Activated T-cell treated with anti-CD3 and anti-CD28 coated beads for 48 hours (primary cell): Measurements from ENCODE around the gene COL5A3.
"Not testable (repeated sequence)": the region's sequence is repeated elsewhere in the genome, so short reads cannot be mapped to it uniquely, and the experiment has no call there.

ENCODE experiments used
- DNase-seq: peaks from one replicate; pipeline ENCODE4 v3.0.0-alpha.2; 2020; ENCODE audit warnings: low read depth

COL5A3 gene

DNA sequence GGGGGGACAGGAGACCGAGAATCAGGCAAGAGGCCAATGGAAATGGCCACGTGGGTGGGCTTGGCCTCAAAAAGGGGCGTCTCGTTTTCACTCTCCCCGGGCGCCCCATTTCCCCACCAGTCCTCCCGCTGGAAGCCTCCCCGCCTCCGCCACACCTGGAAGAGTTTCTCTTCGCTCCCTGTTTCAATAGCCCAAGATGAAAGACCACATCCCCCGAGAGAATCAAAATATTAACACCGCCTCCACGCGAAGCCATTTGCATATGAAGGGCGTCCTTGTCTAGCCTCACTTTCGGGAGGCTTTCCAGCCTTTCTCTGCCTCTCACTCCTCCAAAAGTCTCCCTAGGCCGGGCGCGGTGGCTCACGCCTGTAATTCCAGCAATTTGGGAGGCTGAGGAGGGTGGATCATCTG is 73.3 kb downstream of the COL5A3 start:
- no peak for DNase-seq

DNA sequence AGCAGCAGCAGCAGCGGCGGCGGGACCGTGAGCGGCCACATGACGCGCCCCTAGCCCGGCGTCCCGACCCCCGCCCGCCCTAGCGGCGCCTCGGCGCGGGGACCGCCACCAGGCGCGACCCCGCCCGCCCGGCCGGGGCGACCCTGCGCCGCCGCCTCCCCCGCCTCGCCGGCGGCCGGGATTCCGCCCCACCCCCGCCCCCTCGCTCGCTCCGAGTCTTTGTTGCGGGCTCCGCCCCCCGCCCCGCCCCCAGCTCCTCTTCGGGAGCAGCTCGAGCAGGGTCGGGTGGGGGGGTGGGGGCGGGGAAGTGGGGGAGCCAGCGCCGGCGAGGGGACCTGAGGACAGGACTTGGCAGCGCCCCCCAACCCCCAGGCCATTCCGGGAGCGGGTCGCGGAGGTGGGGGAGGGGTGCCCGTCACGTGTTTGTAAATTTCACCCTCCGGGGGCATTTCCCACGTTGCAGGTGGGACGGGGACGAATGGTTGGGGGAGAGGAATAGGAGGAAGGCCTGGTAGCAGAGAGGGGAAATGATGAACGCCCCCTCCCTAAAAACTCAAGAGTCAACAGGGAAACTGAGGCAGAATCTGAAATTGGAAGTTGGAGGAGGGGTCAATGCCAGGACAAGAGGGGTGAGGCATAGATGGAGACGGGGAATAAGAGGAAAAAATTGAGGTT is 73.8 kb downstream of the COL5A3 start, which contains the start of gene OLFM2:
TSS of gene OLFM2 (minus strand) at position 190 of the 675 bp plus-strand sequence. CDS start at position 41, 149 bp downstream.
- no peak for DNase-seq

DNA sequence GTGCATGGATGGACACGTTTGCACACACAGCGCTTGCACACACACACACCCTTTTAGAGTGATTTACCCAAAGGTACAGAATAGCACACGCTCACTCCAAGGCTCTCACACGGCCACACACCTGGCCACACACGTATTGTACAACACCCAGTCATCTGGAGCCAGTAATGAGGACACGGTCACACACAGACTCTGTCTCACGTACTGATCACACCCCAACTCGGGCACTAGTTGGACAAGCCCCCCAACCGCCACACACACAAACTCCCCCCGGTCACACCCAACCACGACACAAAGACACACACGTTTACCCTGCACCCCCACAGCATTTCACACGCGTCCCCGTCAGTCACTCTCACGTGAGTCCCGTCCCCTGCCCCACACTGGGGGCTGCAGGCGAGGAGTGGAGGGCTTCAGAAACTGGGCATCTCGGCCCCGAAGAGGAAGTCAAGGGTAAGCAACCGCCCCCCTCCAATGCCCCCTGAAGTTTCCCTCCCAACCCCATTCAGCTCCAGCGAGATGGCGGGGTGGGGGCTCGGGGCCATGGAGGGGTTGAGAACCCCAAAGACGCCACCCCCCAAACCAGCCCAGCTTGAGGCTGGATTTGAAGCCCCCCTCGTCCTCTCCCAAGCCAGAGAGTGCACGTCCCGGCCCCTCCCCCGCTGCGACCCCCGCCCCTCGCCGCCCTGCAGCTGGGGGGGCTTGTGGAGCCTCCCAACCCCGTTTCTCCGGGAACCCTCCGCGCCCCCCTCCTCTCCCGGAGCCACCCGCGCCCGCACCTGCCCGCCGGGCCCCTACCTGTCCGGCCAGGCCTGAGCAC is 74.6 kb downstream of the COL5A3 start:
- no peak for DNase-seq

DNA sequence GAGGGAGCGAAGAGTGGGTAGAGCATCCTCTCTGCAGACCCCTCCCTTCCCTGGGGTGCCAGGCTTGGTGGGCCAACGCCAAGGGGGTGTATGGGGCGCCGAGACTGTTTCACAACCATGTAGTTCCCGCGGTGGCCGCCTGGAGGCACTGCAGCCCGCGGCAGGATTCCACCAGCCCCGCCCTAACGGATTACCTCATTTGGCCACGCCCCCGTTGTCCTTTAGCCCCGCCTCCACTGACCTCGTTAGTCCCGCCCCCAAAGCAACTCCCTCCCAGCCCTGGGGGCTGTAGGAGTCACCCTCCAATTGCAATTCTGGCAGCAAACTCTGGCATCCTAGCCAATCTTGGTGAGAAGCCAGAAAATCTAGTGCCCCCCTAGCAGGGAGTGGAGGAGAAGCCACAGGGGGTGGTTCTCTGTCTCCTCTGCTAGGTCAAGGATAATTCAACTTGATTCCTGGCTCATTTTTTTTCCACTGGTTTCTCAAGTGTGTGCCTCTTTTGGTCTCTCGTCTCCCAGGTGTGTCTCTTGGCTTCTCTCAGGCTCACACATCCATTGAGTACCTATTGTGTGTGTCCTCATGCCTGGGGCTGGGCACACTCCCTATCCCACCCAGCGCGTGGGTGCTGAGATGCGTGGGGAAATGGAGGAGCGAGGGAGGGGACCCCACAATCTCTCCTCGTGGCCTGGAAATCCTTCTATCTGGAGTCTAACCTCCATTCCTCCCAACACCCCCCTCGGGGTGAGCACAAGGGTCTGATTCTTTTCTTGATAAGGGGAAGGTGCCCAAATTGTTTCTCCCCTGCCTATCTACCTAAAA is 76.0 kb downstream of the COL5A3 start:
- peak; percentile 80 for DNase-seq

DNA sequence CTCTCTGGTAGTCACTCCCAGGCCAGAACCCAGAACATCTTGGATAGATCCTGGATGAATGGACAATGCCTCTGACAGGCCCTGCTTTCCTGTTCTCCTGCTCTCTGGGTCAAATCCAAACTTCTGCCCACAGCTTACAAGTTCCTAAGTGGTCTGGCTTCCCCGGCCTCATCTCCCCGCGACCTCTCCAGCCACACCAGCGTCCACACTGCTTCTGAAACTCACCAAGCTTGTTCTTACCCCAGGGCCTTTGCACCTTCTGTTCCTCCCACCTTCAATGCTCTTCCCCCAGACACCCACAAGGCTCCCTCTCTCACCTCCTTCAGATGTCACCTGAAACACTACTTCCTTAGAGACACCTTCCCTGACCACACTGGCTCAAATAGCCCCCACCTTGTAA is 77.5 kb downstream of the COL5A3 start:
- DNase-seq, result no peak

DNA sequence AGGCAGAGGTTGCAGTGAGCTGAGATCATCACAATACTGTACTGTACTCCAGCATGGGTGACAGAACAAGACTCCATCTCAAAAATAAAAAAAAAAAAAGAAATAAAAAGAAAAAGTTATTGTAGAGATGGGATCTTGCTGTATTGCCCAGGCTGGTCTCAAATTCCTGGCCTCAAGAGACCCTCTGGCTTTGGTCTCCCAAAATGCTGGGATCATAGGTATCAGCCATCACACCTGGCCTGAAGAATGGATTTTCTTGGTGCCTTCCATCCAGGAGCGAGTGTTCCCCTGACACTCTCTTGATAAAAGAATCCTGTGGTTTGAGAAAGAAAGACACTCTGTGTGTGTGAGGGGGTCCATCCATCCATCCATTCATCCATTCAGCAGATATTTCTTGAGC is 78.7 kb downstream of the COL5A3 start:
- DNase-seq, result no peak

DNA sequence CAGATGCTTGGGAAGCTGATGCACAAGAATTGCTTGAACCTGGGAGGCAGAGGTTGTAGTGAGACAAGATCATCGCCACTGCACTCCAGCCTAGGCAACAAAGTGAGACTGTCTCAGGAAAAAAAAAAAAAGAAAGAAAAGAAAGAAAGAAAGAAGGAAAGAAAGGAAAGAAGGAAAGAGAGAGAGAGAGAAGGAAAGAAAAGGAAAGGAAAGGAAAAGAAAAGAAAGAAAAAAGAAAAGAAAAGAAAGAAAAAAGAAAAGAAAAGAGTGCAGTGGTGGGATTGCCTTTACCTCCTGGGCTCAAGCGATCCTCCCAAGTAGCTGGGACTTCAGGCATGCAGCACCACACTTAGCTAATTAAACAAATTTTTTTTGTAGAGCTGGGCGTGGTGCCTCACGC is 86.9 kb downstream of the COL5A3 start:
- no peak for DNase-seq

DNA sequence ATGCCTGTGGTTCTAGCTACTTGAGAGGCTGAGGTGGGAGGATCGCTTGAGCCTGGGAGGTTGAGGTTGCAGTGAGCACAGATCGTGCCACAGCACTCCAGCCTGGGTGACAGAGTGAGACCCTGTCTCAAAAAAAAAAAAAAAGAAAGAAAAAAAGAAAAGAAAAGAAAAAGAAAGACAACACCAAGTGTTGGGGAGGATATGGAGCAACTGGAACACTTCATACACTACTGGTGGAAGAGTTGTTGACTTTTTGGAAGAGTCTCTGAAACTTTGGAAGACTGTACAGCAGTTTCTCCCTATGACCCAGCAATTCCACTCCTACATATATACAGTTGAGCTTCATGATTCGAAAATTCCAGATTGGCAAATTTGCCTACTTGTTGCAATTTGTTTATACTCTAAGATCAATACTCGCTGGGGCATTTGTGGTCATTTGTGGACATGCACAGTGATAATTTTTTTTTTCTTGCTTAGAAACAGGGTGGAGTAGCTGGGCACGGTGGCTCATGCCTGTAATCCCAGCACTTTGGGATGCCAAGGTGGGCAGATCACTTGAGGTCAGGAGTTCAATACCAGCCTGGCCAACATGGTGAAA is 87.4 kb downstream of the COL5A3 start:
- DNase-seq, result not testable (repeated sequence)

DNA sequence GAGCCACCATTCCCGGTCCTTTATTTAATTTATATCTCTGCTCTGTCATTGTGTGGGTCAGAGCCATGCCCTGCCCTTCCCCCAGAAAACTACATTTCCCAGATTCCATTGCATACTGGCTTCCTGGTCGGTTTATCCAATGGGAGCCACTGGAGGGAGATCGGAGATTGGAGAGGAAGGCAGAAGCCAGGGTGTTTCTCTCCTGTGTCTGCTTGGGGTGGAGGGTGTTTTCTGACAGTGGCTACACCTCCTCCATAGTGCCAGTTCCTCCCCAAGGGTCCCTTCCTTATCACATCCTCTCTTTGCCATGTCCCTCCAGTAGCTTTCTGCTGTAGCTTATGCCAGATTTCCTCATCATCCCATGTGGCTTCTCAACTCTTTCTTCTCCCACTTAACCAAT is 93.0 kb downstream of the COL5A3 start:
- no peak for DNase-seq

DNA sequence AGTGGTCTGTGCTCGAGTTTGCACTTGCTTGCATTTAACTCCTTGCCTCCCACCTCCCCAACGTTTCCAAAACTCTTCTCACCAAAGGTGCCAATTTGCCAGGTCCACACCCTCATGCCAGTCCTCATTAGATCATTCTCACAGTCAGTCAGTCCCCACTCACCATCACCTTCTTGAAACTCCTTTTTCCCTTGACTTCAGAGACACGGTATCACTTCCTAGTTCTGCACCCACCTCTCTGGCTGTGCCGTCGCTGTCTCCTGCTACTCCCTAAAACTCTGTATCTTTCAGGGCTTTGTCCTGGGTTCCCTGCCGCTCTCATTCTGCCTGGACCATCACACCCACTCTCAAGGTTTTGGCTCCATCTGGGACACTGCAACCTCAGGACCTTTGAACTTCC is 93.6 kb downstream of the COL5A3 start:
- DNase-seq, result no peak

DNA sequence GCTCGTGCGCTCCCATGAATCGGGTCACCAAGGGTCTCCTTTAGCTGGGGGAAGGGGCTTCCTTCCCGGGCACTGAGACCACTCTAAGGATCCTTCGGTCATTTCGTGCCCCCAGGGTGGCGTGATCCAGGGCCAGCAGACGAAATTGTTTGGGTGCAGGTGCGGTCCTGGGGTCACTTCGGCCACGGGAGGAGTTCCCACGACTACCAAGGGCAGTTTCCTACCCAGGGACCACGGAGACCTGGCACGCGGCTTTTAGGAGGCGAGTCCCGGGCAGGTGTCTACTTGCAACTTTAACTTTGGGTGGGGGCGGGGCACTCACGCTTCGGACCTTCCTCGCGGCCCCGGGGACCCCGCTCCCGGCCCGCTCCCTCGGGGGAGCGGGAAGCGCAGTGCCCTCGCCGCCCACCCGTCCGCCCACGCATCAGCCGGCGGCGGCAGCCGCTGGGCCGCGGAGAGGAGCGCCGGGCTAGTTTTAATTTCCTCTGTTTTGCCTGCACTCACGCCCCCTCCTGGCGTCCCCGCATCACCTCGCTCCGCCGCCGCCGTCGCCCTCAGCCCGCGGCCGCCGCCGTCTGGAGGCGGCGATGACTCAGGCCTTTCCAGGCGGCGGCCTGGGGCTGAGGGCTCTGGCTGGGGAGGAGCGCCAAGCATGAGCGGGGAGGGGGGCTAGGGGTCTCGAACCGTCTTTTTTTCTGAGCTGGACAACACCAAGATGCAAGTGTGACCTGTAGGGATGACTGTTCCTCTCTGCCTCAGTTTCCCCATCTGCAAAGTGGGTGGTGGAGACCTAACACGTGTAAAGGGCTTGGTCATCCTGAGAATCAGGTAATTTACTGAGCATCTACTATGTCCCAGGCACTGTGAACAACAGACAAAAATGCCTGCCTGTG is 95.7 kb downstream of the COL5A3 start:
- peak; percentile 80 for DNase-seq

DNA sequence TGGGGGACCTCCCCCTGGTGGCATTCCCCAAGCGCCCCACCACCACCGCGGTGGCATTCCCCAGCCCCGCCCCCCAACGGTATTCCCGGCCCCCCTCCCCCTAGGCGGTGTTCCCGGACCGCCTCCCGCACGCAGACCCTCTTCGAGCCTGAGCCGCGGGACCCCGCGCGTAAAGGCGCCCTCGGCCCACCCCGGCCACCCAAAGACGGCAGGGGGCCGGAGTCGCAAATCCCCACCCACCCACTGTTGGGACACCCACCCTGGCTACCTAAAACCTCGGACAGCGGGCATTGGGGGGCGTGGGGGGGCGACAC is 96.3 kb downstream of the COL5A3 start:
- no peak for DNase-seq

DNA sequence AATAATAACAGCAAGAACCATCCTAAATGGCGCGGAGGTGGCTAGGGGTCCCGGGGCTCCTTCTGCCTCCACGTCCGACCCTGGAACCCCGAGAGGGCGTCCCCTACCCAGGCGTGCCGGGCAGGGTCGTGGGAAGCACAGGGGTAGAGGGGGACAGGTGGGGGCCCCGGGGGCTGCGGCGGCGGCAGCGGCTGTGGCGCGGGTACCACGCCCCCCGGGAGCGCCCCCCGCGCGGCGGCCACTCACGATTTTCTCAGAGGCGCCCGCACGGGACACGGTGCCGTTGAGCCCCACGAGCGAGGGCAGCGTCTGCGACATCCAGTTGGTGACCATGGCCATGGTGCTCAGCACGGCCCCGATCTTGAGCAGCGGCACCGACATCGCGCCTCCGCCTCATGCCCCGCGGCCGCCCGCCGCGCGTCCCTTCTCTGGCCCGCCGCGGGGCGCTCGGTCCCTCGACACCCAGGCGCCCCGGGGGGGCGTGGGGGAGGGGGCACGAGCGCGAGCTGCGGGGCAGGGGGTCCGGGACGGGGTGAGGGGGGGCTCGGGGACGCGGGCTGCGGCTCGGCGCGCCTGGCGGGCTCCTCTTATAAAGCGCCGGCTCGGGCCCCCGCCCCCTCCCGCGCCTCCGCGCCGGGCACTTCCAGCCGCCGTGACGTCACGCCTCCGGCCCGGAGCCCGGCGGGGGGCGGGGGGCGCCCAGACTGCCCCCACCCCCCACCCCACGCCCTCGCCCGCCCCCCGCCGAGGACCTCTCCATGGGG is 96.9 kb downstream of the COL5A3 start:
- no peak for DNase-seq

DNA sequence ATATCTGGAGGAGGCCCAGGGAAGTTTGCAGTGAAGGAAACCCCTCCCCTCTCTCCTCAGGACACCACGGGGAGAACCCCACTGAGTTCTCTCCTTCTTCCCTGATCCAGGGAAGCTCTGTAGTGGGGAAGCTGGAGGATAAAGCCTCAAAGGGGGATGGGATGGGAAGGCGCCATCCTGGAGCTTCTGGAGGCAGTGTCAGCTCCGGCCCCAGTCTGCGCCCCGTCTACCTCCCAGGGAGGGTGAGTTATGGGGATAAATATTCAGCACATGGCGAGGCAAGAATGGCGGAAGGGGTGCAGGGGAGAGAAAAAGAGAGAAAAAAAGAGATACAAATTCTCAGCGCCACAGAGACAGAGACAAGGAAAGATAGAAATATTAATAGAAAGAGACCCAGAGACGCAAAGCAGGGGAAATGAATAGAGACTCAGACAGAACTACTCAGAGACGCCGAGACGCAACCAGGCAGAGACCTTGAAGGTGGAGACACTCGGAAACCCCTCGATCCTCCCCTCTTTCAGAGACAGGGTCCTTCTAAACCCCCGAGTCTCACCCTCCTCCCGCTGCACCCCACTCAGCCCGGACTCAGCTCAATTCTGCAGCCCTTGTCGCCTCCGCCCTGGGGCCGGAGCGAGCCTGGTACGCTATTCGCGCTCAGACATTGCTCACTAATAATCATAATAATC is 97.6 kb downstream of the COL5A3 start:
- no peak for DNase-seq

DNA sequence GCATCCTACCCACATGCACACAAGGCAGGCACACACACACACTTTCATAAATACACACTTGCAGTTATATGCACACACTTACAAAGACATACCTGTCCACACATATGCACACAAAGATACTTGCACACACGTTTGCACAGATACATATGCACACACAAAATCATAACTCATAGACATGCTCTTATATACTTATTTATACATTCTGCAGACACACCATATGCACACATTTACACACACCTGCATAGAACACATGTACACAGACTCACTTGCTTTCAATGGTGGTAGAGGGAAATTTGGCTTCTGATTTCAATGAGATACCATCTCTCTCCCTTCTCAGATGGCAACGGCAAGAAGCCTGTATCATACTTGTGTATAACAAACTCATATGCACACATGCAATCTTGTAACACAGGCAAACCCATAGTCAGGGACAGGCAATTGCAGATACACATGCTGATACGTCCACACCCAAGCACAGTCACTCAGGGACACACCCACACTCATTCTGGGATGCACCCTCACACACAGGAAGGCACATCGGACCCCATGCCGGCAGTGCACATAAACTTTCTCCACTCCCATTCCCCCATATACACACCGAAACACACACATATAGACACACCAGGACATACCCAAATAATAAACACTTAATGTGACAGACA is 98.6 kb downstream of the COL5A3 start:
- no peak for DNase-seq

DNA sequence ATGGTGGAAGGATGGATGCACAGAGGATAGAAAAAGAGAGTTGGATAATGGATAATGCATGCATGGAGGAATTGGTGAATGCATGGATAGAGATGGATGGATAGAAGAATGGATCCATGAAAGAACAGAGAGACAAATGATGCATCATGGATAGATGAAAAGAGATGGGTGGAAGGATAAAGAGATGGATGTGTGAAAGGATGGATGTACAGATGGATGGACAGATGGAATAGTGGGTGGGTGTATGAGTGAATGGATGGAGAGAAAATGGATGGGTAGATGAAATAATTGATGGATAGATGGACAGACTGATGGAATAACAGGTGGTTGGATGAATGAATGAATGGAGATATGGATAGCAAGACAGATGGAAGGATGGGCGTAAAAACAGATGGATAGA is 99.7 kb downstream of the COL5A3 start:
- no peak for DNase-seq
